ENCODE measurements around the gene TPK1.

TPK1 gene

GRCh38 chr7:144519925-144520324 is 315.9 kb downstream of the TPK1 start:
- no peak for DNase-seq

- no peak for DNase-seq
Measured at GRCh38 chr7:144518360-144518759, 317.5 kb downstream of the TPK1 start.

- DNase-seq, result peak in 1 of 2 donors; percentile 37
Measured at GRCh38 chr7:144517749-144518148, 318.1 kb downstream of the TPK1 start.

- DNase-seq, result no peak
Measured at GRCh38 chr7:144516729-144517525, 318.9 kb downstream of the TPK1 start.

- DNase-seq, result peak in 1 of 2 donors; percentile 14
Measured at GRCh38 chr7:144513334-144513733, 322.5 kb downstream of the TPK1 start.

GRCh38 chr7:144510621-144511020 is 325.2 kb downstream of the TPK1 start:
- DNase-seq, result no peak

- DNase-seq, result no peak
Measured at GRCh38 chr7:144508702-144509101, 327.2 kb downstream of the TPK1 start.

GRCh38 chr7:144503215-144503614 is 332.6 kb downstream of the TPK1 start:
- no peak for DNase-seq

GRCh38 chr7:144500225-144500624 is 335.6 kb downstream of the TPK1 start:
- no peak for DNase-seq

GRCh38 chr7:144497282-144497681 is 338.6 kb downstream of the TPK1 start:
- DNase-seq, result no peak

- DNase-seq, result no peak
Measured at GRCh38 chr7:144494355-144494754, 341.5 kb downstream of the TPK1 start.

GRCh38 chr7:144489504-144489903 is 346.3 kb downstream of the TPK1 start:
- DNase-seq, result no peak

GRCh38 chr7:144488977-144489376 is 346.9 kb downstream of the TPK1 start:
- DNase-seq, result no peak

GRCh38 chr7:144487901-144488300 is 348.0 kb downstream of the TPK1 start:
- no peak for DNase-seq

GRCh38 chr7:144484445-144484844 is 351.4 kb downstream of the TPK1 start:
- DNase-seq, result no peak

GRCh38 chr7:144483189-144483588 is 352.7 kb downstream of the TPK1 start:
- DNase-seq, result no peak

- no peak for DNase-seq
Measured at GRCh38 chr7:144481833-144482232, 354.0 kb downstream of the TPK1 start.

GRCh38 chr7:144477348-144477747 is 358.5 kb downstream of the TPK1 start:
- no peak for DNase-seq

GRCh38 chr7:144474800-144475615 is 360.8 kb downstream of the TPK1 start:
- DNase-seq, result no peak

GRCh38 chr7:144474363-144474762 is 361.5 kb downstream of the TPK1 start:
- DNase-seq, result no peak

GRCh38 chr7:144473908-144474307 is 361.9 kb downstream of the TPK1 start:
- DNase-seq, result no peak

- DNase-seq, result no peak
Measured at GRCh38 chr7:144470078-144470477, 365.8 kb downstream of the TPK1 start.

GRCh38 chr7:144468990-144469732 is 366.7 kb downstream of the TPK1 start:
- no peak for DNase-seq

All from CD4-positive, alpha-beta T cell treated with Interferon alpha-2 for 1 hour (primary cell).